ENCODE results near the gene UGT1A6. TPM values are rescaled to one million over a fixed set of nuclear protein-coding genes. Genes with fewer than 3 reads are reported as not detected.

The UGT1A6 gene
- total and polyA plus RNA-seq, 10 donors, result not detected

GRCh38 chr2:233766416-233766815, 73.7 kb downstream of the UGT1A6 start:
- no peaks in the 10 kb centered on the region for H3K36me3 ChIP-seq
- intact Hi-C loops (cut with DNase I; ENCODE audit: low total_unique reads), result no loop called here
- H3K4me3 ChIP-seq, result no peak overlapping the region
- DNase-seq, result no peak
- no peaks in the 10 kb centered on the region for H3K4me1 ChIP-seq
- TF ChIP-seq CTCF (IDR thresholded peaks at IDR 0.05 in 8 of 11, conservative IDR thresholded peaks at IDR 0.05 in 3 of 11), result no peak
- no peak for TF ChIP-seq POLR2A (IDR thresholded peaks at IDR 0.05)
- no peak for TF ChIP-seq POLR2AphosphoS5 (IDR thresholded peaks at IDR 0.05)
- H3K9me3 ChIP-seq, result no peaks in the 10 kb centered on the region
- peaks cover 0 to 29% (median 0%) of the 10 kb centered on the region in 7 donors for H3K27me3 ChIP-seq (replicated peaks in 1 of 7)
- WGBS, 5 donors, result 74 to 81% (median 80%) methylated on average over 4 of the region's 4 CpGs
- H3K27ac ChIP-seq, result no peak overlapping the region

- no peak for TF ChIP-seq CTCF (IDR thresholded peaks at IDR 0.05 in 8 of 11, conservative IDR thresholded peaks at IDR 0.05 in 3 of 11)
- TF ChIP-seq POLR2A (IDR thresholded peaks at IDR 0.05), result no peak
- TF ChIP-seq POLR2AphosphoS5 (IDR thresholded peaks at IDR 0.05), result no peak
- intact Hi-C loops (cut with DNase I; ENCODE audit: low total_unique reads), result no loop called here
- Histone ChIP-seq H3K4me1 (no peaks in the 10 kb centered on the region), H3K4me3 (no peak overlapping the region), H3K9me3 (no peaks in the 10 kb centered on the region), H3K27ac (no peak overlapping the region), H3K27me3 (replicated peaks in 1 of 7) (peaks cover 0 to 29% (median 0%) of the 10 kb centered on the region in 7 donors), H3K36me3 (no peaks in the 10 kb centered on the region)
- WGBS, 5 donors, result 73 to 82% (median 76%) methylated on average over 4 of the region's 4 CpGs
- no peak for DNase-seq
These were observed 75.4 kb downstream of the UGT1A6 start for GRCh38 chr2:233768076-233768475.

- no peaks in the 10 kb centered on the region for H3K4me1 ChIP-seq
- WGBS, 5 donors, result 88 to 93% (median 92%) methylated on average over 9 of the region's 9 CpGs
- H3K36me3 ChIP-seq, result no peaks in the 10 kb centered on the region
- H3K9me3 ChIP-seq, result no peaks in the 10 kb centered on the region
- no peak for TF ChIP-seq CTCF (IDR thresholded peaks at IDR 0.05 in 8 of 11, conservative IDR thresholded peaks at IDR 0.05 in 3 of 11)
- no peak for TF ChIP-seq POLR2A (IDR thresholded peaks at IDR 0.05)
- no peak for DNase-seq
- H3K4me3 ChIP-seq, result no peak overlapping the region
- H3K27ac ChIP-seq, result no peak overlapping the region
- intact Hi-C loops (cut with DNase I; ENCODE audit: low total_unique reads), result no loop called here
- peaks cover 0 to 24% (median 0%) of the 10 kb centered on the region in 7 donors for H3K27me3 ChIP-seq (replicated peaks in 1 of 7)
These were observed 76.6 kb downstream of the UGT1A6 start for GRCh38 chr2:233769260-233769659.

- H3K9me3 ChIP-seq, result peaks cover 0 to 22% (median 12%) of the 10 kb centered on the region in 8 donors
- DNase-seq, result no peak
- TF ChIP-seq POLR2AphosphoS5 (IDR thresholded peaks at IDR 0.05), result no peak
- intact Hi-C loops (cut with DNase I; ENCODE audit: low total_unique reads), result no loop called here
- no peak overlapping the region for H3K4me3 ChIP-seq
- no peak overlapping the region for H3K27ac ChIP-seq
- WGBS, 5 donors, result 85 to 93% (median 88%) methylated on average over 11 to 16 of the region's 16 CpGs
- H3K27me3 ChIP-seq (replicated peaks in 1 of 7), result peaks cover 0 to 14% (median 0%) of the 10 kb centered on the region in 7 donors
- no peaks in the 10 kb centered on the region for H3K36me3 ChIP-seq
- H3K4me1 ChIP-seq, result no peaks in the 10 kb centered on the region
These were observed 79.5 kb downstream of the UGT1A6 start for GRCh38 chr2:233772153-233772552.

- peaks cover 0 to 10% (median 0%) of the 10 kb centered on the region in 7 donors for H3K27me3 ChIP-seq (replicated peaks in 1 of 7)
- H3K9me3 ChIP-seq, result peaks cover 0 to 26% (median 12%) of the 10 kb centered on the region in 8 donors
- intact Hi-C loops (cut with DNase I; ENCODE audit: low total_unique reads), result no loop called here
- DNase-seq, result no peak
- TF ChIP-seq CTCF (IDR thresholded peaks at IDR 0.05 in 8 of 11, conservative IDR thresholded peaks at IDR 0.05 in 3 of 11), result no peak
- no peak for TF ChIP-seq POLR2A (IDR thresholded peaks at IDR 0.05)
- TF ChIP-seq POLR2AphosphoS5 (IDR thresholded peaks at IDR 0.05), result no peak
- H3K4me3 ChIP-seq, result no peak overlapping the region
- 68 to 84% (median 73%) methylated on average over 4 to 5 of the region's 5 CpGs for whole genome bisulfite sequencing, 5 donors
- no peak overlapping the region for H3K27ac ChIP-seq
- H3K36me3 ChIP-seq, result no peaks in the 10 kb centered on the region
- no peaks in the 10 kb centered on the region for H3K4me1 ChIP-seq
These were observed 79.9 kb downstream of the UGT1A6 start for GRCh38 chr2:233772583-233772982.

Data from spleen (tissue), 11 donors.